Measurements from ENCODE around the gene NAV2.

GRCh38 chr11:19935507-19935906 lies 222.9 kb downstream of the NAV2 start:
- TF ChIP-seq CTCF (IDR thresholded peaks at IDR 0.05) (no peak), EZH2 (IDR thresholded peaks at IDR 0.05) (no peak)

Measured in neural progenitor cell (in vitro differentiated cells).